Right ventricle myocardium superior (tissue), 1 donor: ENCODE data around the gene RUFY4. TPM values are rescaled to one million over a fixed set of nuclear protein-coding genes. Genes with fewer than 3 reads are reported as not detected.
"Not testable (repeated sequence)": the region's sequence is repeated elsewhere in the genome, so short reads cannot be mapped to it uniquely, and the experiment has no call there.

Source experiments
- ATAC-seq: fragments of 200-7000 bp; cut with Tn5 transposase; one replicate; pipeline ENCODE4 v1.9.1; 2020; ENCODE audit warnings: mild to moderate bottlenecking; ENCODE audit not compliant: poor library complexity
- DNase-seq: peaks from one replicate; pipeline ENCODE4 v3.0.0-alpha.2; 2020
- intact Hi-C: fragments of 100-400 bp; cut with DNase I; formaldehyde crosslinking; loops from one replicate; pipeline ENCODE4 v1.11.2; 2022
- total RNA-seq: library from RNA; stranded (reverse); fragmentation: NEBNext Ultra II Directional; extraction: Animal tissue kit (Norgen Biotek cat#: 25700); gene quantifications from one replicate; pipeline ENCODE4 v1.2.1, GENCODE V29; 2021
- donor health status: DM: no; HTN: yes; CAD: no; lungs with severe emphysema.

Gene RUFY4
- total RNA-seq, 1 donor from 2014 or later = not detected

DNA sequence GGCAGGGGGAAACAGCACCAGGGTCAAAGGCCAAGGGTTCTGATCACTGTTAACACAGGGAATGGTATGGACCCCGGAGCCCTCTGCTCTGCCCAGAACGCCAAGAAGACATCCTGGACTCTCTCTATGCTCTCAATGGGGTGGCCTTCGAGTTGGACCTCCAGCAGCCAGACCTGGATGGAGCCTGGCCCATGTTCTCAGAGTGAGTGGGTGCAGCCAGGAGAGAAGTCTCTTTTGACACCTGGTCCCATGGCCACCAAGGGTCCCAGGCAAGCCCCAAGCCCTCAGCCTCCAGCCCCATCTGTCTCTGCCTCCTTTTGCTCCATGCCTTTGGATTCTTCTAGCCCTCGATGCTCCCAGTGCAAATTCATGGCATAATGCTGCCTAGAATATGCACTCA, 4.1 kb downstream of the RUFY4 start:
- DNase-seq (no peak), ATAC-seq (no peak)
- intact Hi-C loops = loop anchor here (5.0 kb wide), 1 partner anchor 286 kb away; no protein-coding TSS in a partner anchor

DNA sequence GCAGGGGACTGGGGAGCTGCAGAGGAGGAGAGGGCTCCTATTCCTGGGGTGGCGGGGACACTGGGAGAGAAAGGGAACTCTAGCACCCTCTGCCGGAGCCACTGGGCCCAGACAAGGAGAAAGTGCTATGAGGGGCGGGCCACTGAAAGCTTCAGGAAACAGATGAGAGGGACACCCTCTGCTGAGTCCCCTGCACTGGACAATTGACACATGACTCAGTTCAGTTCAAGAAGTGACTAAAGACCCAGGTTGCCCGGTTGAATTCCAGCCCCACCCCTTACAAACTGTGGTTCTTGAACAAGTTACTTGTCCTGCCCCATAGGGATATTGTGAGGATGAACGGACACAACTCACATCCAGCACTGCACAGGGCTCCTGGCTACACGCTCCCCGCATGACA, 5.0 kb downstream of the RUFY4 start:
- DNase-seq = peak; percentile 52
- intact Hi-C loops = loop anchor here (5.0 kb wide), 1 partner anchor 287 kb away; no protein-coding TSS in a partner anchor
- ATAC-seq = peak; percentile 46

DNA sequence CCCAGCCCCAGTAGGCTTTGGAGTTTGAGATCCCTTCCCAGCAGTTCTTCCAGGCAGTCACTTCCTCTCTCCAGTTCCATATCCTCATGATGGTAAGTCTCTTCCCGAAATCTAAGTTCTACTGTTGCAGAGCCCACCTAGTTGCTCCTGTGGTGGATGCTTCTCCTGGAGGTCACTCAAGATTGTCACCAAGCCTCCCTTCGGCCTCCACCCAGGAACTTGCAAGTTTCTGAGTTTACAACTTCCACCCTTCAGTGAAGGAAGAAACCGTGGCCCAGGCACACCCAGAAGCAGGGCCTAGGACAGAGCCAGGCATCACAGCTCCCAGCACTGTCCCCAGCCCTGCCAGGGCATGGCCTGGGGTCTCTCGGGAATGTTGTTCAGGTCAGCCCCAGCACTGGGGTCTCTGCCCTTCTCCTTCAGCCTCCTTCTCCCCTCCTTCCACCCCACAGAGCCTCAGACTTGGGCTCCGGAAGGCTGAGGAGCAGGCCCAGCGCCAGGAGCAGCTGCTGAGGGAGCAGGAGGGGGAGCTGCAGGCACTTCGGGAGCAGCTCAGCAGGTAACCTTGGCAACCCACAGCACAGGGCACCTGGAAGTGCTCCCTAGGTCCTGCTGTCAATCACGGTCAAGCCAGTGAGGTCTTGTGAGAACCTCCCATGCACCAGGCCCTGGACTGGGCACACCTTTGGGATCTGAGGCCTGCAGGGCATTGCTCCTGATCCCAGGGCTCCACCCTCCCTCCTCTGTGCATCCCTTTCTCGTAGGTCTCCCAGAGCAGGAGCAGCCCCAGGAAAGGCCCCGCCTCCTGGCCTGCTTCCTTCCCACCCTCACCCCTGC, 7.1 kb downstream of the RUFY4 start:
- no peak for DNase-seq
- intact Hi-C loops = no loop called here
- ATAC-seq = no peak

- ATAC-seq (no peak), DNase-seq (no peak)
- intact Hi-C loops = no loop called here
Observed at GRCh38 chr2:218077464-218078216, 8.6 kb downstream of the RUFY4 start.

DNA sequence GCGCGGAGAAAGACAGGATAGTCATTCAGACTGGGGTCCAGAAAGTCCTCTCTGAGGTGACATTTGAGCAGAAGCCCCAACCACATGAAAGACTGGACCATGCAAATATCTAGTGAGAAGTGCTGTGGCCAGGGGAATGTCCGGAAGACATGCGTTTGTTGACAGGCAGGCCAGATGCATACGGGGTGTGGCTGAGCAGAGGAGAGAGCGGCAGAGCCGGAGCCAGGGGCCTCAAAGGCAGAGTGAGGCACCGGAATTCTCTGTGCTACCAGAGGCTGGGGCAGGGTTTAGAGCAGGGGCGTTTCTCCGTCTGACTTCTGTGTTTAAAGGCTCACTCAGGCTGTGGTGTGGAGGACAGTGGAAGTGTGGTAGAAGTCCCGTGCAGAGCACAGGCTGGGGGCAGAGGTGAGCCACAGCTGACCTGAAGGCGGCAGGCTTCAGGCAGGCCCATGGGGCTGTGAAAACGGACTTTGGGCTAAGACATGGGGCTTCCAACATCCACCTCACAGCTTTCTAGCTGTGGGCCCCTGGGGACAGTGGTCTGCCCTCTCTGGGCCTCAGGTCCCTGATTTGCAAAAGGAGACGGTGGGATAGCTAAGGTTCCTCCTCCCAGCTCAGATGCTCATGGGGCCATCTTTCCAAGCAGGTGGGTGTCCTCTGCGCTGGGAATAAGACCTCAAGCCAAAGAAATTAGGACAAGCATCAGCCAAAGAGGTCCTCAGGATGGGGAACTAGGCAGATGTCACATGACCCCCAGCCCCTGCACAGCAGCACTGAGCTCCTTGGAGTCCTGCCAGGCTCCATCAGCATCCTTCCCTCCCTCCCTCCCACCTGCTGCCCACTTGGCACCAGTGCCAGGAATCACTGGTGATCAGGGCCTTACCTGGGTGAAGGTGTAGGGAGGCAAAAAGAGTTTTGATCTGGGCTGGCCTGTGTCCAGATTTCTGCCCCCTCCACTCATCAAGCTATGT, 11.2 kb downstream of the RUFY4 start:
- intact Hi-C loops = no loop called here
- no peak for DNase-seq
- no peak for ATAC-seq

DNA sequence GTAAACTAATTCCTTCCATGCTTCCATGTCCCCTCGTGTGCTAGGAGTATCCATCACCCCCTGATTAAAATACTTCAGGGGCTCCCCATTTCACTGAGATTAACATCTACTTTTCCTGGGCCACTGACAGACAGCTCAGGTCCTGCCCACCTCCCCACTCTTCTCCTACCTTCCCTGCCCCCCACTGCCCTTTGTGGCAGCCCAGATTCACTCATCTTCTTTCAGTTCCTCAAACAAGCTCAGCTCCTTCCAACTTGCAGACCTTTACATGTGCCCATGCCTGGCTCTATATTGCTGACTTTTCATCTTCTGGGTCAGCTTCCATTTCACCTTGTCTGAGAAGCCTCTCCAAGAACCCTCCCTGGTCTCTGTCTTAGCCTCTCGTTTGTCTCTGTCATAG, 12.0 kb downstream of the RUFY4 start:
- DNase-seq (no peak), ATAC-seq (no peak)
- intact Hi-C loops = no loop called here

DNA sequence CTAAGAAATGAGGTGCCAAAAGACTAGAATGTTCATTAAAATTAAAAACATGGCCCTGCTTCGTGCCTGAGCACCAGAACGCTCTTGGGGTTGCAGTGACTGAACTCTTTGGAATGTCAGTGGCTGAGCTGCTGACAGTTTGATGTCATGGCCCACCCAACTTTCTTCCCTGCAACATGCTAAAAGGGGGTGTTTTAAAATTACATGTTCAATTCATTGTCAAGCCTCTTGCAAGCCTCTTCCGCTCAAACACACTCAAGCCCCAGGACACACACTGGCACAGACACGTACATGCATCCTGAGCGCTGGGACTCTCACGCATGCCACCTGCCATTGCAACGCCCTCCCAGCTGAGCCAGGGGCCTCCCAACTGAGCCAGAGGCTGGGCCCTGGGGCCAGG, 12.6 kb downstream of the RUFY4 start:
- no peak for DNase-seq
- ATAC-seq = no peak

GRCh38 chr2:218082586-218083351, 13.7 kb downstream of the RUFY4 start:
- DNase-seq (no peak), ATAC-seq (no peak)
- intact Hi-C loops = no loop called here

More for the DNA sequence above, 12.6 kb downstream of the RUFY4 start:
- intact Hi-C loops = no loop called here

DNA sequence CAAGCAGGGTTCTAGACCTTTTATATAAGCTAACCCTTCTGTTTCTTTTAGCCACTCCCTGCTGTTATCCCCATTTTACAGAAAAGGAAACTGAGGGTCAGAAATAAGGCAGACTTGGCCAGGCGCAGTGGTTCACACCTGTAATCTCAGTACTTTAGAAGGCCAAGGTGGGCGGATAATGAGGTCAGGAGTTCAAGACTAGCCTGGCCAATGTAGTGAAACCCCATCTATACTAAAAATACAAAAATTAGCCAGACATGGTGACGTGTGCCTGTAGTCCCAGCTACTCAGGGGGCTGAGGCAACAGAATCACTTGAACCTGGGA, 14.3 kb downstream of the RUFY4 start:
- no peak for DNase-seq
- intact Hi-C loops = no loop called here
- ATAC-seq = no peak

DNA sequence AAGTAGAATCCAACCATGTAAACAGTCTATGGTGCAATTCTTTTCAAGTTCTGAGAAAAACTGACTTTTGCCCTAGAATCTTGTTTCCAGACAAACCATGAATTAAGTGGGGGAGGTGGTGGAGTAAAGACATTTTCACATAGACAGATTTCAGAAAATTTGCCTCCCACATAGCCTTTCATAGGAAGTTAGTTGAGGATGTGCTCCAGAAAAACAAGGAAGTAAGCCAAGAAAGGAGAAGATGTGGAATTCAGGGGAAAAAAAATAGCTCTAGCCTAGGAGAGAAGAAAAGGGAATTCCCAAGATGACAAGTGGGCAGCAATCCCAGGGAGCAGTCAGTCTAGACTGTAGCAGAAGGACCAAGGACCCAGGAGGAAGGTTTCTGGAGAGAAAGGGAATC, 17.4 kb downstream of the RUFY4 start:
- no peak for ATAC-seq

GRCh38 chr2:218089259-218089658, 20.2 kb downstream of the RUFY4 start:
- ATAC-seq (no peak), DNase-seq (no peak)
- intact Hi-C loops = no loop called here

More for the DNA sequence above, 17.4 kb downstream of the RUFY4 start:
- no peak for DNase-seq
- intact Hi-C loops = no loop called here

- intact Hi-C loops = no loop called here
- no peak for DNase-seq
- no peak for ATAC-seq
Observed at GRCh38 chr2:218091746-218092145, 22.7 kb downstream of the RUFY4 start.

- intact Hi-C loops = no loop called here
- no peak for DNase-seq
- ATAC-seq = no peak
Observed at GRCh38 chr2:218093879-218094278, 24.8 kb downstream of the RUFY4 start.

DNA sequence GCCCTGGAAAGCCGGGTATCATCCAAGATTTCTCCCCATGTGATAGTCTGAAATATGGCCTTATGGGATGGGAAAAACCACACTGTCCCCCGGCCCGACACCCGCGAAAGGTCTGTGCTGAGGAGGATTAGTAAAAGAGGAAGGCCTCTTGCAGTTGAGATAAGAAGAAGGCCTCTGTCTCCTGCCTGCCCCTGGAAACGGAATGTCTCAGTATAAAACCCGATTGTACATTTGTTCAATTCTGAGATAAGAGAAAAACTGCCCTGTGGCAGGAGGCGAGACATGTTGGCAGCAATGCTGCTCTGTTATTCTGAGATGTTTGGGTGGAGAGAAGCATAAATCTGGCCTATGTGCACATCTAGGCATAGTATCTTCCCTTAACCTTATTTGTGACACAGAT, 26.8 kb downstream of the RUFY4 start:
- no peak for ATAC-seq
- intact Hi-C loops = no loop called here
- no peak for DNase-seq

- DNase-seq (no peak), ATAC-seq (no peak)
- intact Hi-C loops = no loop called here
Observed at GRCh38 chr2:218097975-218098374, 28.9 kb downstream of the RUFY4 start.

DNA sequence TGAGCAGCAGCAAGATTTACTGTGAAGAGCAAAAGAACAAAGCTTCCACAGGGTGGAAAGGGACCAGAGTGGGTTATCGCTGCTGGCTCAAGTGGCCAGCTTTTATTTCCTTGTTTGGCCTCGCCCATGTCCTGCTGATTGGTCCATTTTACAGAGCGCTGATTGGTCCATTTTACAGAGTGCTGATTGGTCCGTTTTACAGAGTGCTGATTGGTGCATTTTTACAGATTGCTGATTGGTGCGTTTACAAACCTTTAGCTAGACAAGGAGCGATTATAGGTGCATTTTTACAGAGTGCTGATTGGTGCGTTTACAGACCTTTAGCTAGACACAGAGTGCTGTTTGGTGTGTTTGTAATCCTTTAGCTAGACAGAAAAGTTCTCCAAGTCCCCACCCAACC, 39.8 kb downstream of the RUFY4 start:
- DNase-seq, ATAC-seq, intact Hi-C loops: not testable (repeated sequence)

DNA sequence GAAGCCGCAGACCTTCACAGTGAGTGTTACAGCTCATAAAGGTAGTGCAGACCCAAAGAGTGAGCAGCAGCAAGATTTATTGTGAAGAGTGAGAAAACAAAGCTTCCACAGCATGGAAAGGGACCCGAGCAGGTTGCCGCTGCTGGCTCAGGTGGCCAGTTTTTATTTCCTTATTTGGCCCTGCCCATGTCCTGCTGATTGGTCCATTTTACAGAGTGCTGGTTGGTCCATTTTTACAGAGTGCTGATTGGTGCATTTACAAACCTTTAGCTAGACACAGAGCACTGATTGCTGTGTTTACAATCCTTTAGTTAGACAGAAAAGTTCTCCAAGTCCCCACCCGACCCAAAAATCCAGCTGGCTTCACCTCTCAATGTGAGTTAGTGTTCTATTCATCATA, 52.7 kb downstream of the RUFY4 start:
- ATAC-seq, DNase-seq, intact Hi-C loops: not testable (repeated sequence)

- ATAC-seq, DNase-seq, intact Hi-C loops: not testable (repeated sequence)
Observed at GRCh38 chr2:218122286-218122685, 53.2 kb downstream of the RUFY4 start.
